Hepatic stellate cell (primary cell): Measurements from ENCODE around the gene OLIG3.

Experiments used
- DNase-seq: peaks from one replicate; pipeline ENCODE4 v3.0.0; 2011; ENCODE audit warnings: low spot score

Gene OLIG3

GRCh38 chr6:137467211-137467610 lies 27.0 kb downstream of the OLIG3 start:
- DNase-seq = no peak

- DNase-seq = no peak
These were observed 28.7 kb downstream of the OLIG3 start for GRCh38 chr6:137465378-137466009.

GRCh38 chr6:137452333-137452894 lies 41.8 kb downstream of the OLIG3 start:
- DNase-seq = no peak

- DNase-seq = no peak
These were observed 50.3 kb downstream of the OLIG3 start for GRCh38 chr6:137443901-137444300.
